ENCODE results near the gene TELO2. TPM values are rescaled to one million over a fixed set of nuclear protein-coding genes. Genes with fewer than 3 reads are reported as not detected.

TELO2 gene
- total RNA-seq, 1 experiment from 2014 or later, result 9.0 TPM

GRCh38 chr16:1498899-1499676 is 5.9 kb downstream of the TELO2 start:
- no peak for DNase-seq (ENCODE audit: low read depth)

GRCh38 chr16:1499756-1500464 is 6.8 kb downstream of the TELO2 start:
- DNase-seq (ENCODE audit: low read depth), result no peak

GRCh38 chr16:1500465-1501150 is 7.4 kb downstream of the TELO2 start:
- no peak for DNase-seq (ENCODE audit: low read depth)

- DNase-seq (ENCODE audit: low read depth), result no peak
Measured at GRCh38 chr16:1501630-1502029, 8.5 kb downstream of the TELO2 start.

GRCh38 chr16:1502092-1503004 is 9.2 kb downstream of the TELO2 start:
- no peak for DNase-seq (ENCODE audit: low read depth)

GRCh38 chr16:1503110-1503955 is 10.2 kb downstream of the TELO2 start:
- no peak for DNase-seq (ENCODE audit: low read depth)

GRCh38 chr16:1505073-1505844 is 12.1 kb downstream of the TELO2 start:
- no peak for DNase-seq (ENCODE audit: low read depth)

- no peak for DNase-seq (ENCODE audit: low read depth)
Measured at GRCh38 chr16:1505912-1506311, 12.8 kb downstream of the TELO2 start.

- no peak for DNase-seq (ENCODE audit: low read depth)
Measured at GRCh38 chr16:1506494-1507213, 13.5 kb downstream of the TELO2 start.

GRCh38 chr16:1508494-1509187 is 15.5 kb downstream of the TELO2 start:
- no peak for DNase-seq (ENCODE audit: low read depth)

- DNase-seq (ENCODE audit: low read depth), result no peak
Measured at GRCh38 chr16:1509307-1510221, 16.4 kb downstream of the TELO2 start.

- no peak for DNase-seq (ENCODE audit: low read depth)
Measured at GRCh38 chr16:1510272-1510671, 17.1 kb downstream of the TELO2 start.

- no peak for DNase-seq (ENCODE audit: low read depth)
Measured at GRCh38 chr16:1510941-1511351, 17.8 kb downstream of the TELO2 start.

- no peak for DNase-seq (ENCODE audit: low read depth)
Measured at GRCh38 chr16:1511662-1512569, 18.8 kb downstream of the TELO2 start.

GRCh38 chr16:1512774-1513173 is 19.6 kb downstream of the TELO2 start:
- no peak for DNase-seq (ENCODE audit: low read depth)

- DNase-seq (ENCODE audit: low read depth), result no peak
Measured at GRCh38 chr16:1514507-1514906, 21.3 kb downstream of the TELO2 start.
